IMR-90 (cell line): ENCODE results near the gene TP63. TPM values are rescaled to one million over a fixed set of nuclear protein-coding genes. Genes with fewer than 3 reads are reported as not detected.

ENCODE experiments used
- ATAC-seq: fragments of 200-7000 bp; cut with Tn5 transposase; 2 replicates; pipeline ENCODE4 v1.9.1; 2020; ENCODE audit warnings: low read depth, mild to moderate bottlenecking, moderate library complexity
- BruUV-seq: library from RNA; stranded (reverse); fragments of 400-500 nt; replicated peaks from 2 replicates; lab custom pipeline; 2021; lab: Mats Ljungman, UMichigan
- CTCF ChIA-PET: fragments of 300-600 bp; formaldehyde crosslinking; extraction: SDS; loops from one replicate; lab custom pipeline; 2021; ENCODE audit warnings: antibody characterized with exemption; lab: Yijun Ruan, JAX
- POLR2A ChIA-PET: fragments of 300-600 bp; sonication (Branson Sonifier 250); formaldehyde crosslinking; loops from one replicate; lab custom pipeline; 2022; ENCODE audit warnings: antibody characterized with exemption; ENCODE audit not compliant: unreplicated experiment; lab: Charles Lee
- DNase-seq: peaks from one replicate; pipeline ENCODE4 v3.0.0; 2013
- H2AFZ ChIP-seq: replicated peaks from 2 replicates; pipeline ENCODE3; 2013; ENCODE audit warnings: low read length, mild to moderate bottlenecking; ENCODE audit not compliant: poor library complexity
- H2AK5ac ChIP-seq: 2 replicates; pipeline ENCODE4 v1.6.1; 2013; ENCODE audit warnings: low read depth, low read length, inconsistent platforms
- H2AK9ac ChIP-seq: replicated peaks from 2 replicates; pipeline ENCODE3; 2013; ENCODE audit warnings: mild to moderate bottlenecking, low read depth, low read length, moderate library complexity; ENCODE audit not compliant: poor library complexity
- H2BK120ac ChIP-seq: 2 replicates; pipeline ENCODE4 v1.6.1; 2013; ENCODE audit warnings: low read depth, low read length, inconsistent platforms
- H2BK15ac ChIP-seq: 3 replicates; pipeline ENCODE4 v1.6.1; 2013; ENCODE audit warnings: low read depth, low read length, inconsistent platforms
- H2BK20ac ChIP-seq: 2 replicates; pipeline ENCODE4 v1.6.1; 2013; ENCODE audit warnings: low read depth, mild to moderate bottlenecking, inconsistent platforms, low read length, moderate library complexity
- H2BK5ac ChIP-seq: 2 replicates; pipeline ENCODE4 v1.6.1; 2013; ENCODE audit warnings: mild to moderate bottlenecking, low read depth, low read length, inconsistent platforms; ENCODE audit not compliant: poor library complexity, severe bottlenecking
- H3K14ac ChIP-seq: replicated peaks from 2 replicates; pipeline ENCODE4 v1.6.1; 2013; ENCODE audit warnings: low read depth, low read length, inconsistent platforms
- H3K18ac ChIP-seq: 2 replicates; pipeline ENCODE4 v1.6.1; 2013; ENCODE audit warnings: low read depth, low read length, control low read depth
- H3K23ac ChIP-seq: 2 replicates; pipeline ENCODE4 v1.6.1; 2013; ENCODE audit warnings: low read depth, low read length, inconsistent platforms
- H3K27ac ChIP-seq: 2 replicates; pipeline ENCODE4 v1.5.1; 2013; ENCODE audit warnings: mild to moderate bottlenecking, control low read depth, low read length; ENCODE audit not compliant: insufficient read depth
- H3K27me3 ChIP-seq: 2 replicates; pipeline ENCODE4 v1.6.1; 2013; ENCODE audit warnings: low read length; ENCODE audit not compliant: control insufficient read depth, insufficient read depth
- H3K36me3 ChIP-seq: 2 replicates; pipeline ENCODE4 v1.6.1; 2013; ENCODE audit warnings: low read length, mixed read lengths; ENCODE audit not compliant: control insufficient read depth, insufficient read depth
- H3K4ac ChIP-seq: 2 replicates; pipeline ENCODE4 v1.6.1; 2013; ENCODE audit warnings: low read depth, low read length, inconsistent platforms
- H3K4me1 ChIP-seq: 2 replicates; pipeline ENCODE4 v1.6.1; 2013; ENCODE audit warnings: low read length, mixed read lengths; ENCODE audit not compliant: control insufficient read depth, insufficient read depth
- H3K4me2 ChIP-seq: 2 replicates; pipeline ENCODE4 v1.6.1; 2013; ENCODE audit warnings: low read depth, mild to moderate bottlenecking, control low read depth, low read length, moderate library complexity
- H3K4me3 ChIP-seq: 2 replicates; pipeline ENCODE4 v1.5.1; 2013; ENCODE audit warnings: low read depth, mild to moderate bottlenecking, control low read depth, low read length, moderate library complexity; ENCODE audit not compliant: insufficient read depth
- H3K56ac ChIP-seq: 2 replicates; pipeline ENCODE4 v1.6.1; 2013; ENCODE audit warnings: low read length, inconsistent platforms; ENCODE audit not compliant: insufficient read depth; ENCODE audit errors: extremely low read depth
- H3K79me1 ChIP-seq, 2 experiments: 2 replicates each; pipeline ENCODE4 v1.6.1; 2013; ENCODE audit warnings: low read length in 2 of 2, inconsistent platforms in 1 of 2, low read depth in 1 of 2
- H3K9ac ChIP-seq: 2 replicates; pipeline ENCODE4 v1.6.1; 2013; ENCODE audit warnings: low read depth, low read length, control low read depth
- H3K9me1 ChIP-seq: 2 replicates; pipeline ENCODE4 v1.6.1; 2013; ENCODE audit warnings: low read length, inconsistent platforms; ENCODE audit not compliant: insufficient read depth
- H3K9me3 ChIP-seq: 2 replicates; pipeline ENCODE4 v1.6.1; 2013; ENCODE audit warnings: low read length; ENCODE audit not compliant: control insufficient read depth, insufficient read depth
- H4K20me1 ChIP-seq: 2 replicates; pipeline ENCODE4 v1.6.1; 2013; ENCODE audit warnings: low read length, inconsistent platforms; ENCODE audit not compliant: insufficient read depth
- H4K5ac ChIP-seq: 2 replicates; pipeline ENCODE4 v1.6.1; 2013; ENCODE audit warnings: mild to moderate bottlenecking, low read depth, low read length, control low read depth
- H4K8ac ChIP-seq, 2 experiments: 2 replicates each; pipeline ENCODE4 v1.6.1; 2013; ENCODE audit warnings: low read depth in 2 of 2, low read length in 2 of 2, control low read depth in 1 of 2, inconsistent platforms in 1 of 2
- H4K91ac ChIP-seq: 2 replicates; pipeline ENCODE4 v1.6.1; 2013; ENCODE audit warnings: low read depth, low read length, inconsistent platforms; ENCODE audit not compliant: insufficient read depth
- CEBPB ChIP-seq: IDR thresholded peaks from 2 replicates; pipeline ENCODE4 v1.6.1; 2012; ENCODE audit warnings: low read depth, low read length, improper control_type of control experiment
- CHD1 ChIP-seq: IDR thresholded peaks from 2 replicates; pipeline ENCODE4 v1.6.1; 2012; ENCODE audit warnings: low read depth, low read length, improper control_type of control experiment
- FOS ChIP-seq: fragments of 150-350 bp; IDR thresholded peaks from 2 replicates; pipeline ENCODE4 v1.6.1; 2016; ENCODE audit warnings: low read depth, low read length
- MAFK ChIP-seq: IDR thresholded peaks from 2 replicates; pipeline ENCODE4 v1.6.1; 2012; ENCODE audit warnings: low read depth, low read length, improper control_type of control experiment
- RCOR1 ChIP-seq: IDR thresholded peaks from 2 replicates; pipeline ENCODE4 v1.6.1; 2012; ENCODE audit warnings: mild to moderate bottlenecking, low read length, improper control_type of control experiment; ENCODE audit not compliant: insufficient replicate concordance
- USF2 ChIP-seq: fragments of 150-350 bp; IDR thresholded peaks from 2 replicates; pipeline ENCODE4 v1.6.1; 2017; ENCODE audit warnings: mild to moderate bottlenecking, antibody characterized with exemption, low read length, low read depth
- WGBS, 2 experiments: methylation state at CpG; one replicate each; pipeline versions ENCODE4 v1.1.5 to v1.1.7; 2013; ENCODE audit warnings: missing lambda C conversion rate in 2 of 2; ENCODE audit not compliant: insufficient read length in 1 of 2; ENCODE audit errors: extremely low coverage in 2 of 2; 5-methylcytosine and 5-hydroxymethylcytosine counted together
- dilution Hi-C: fragments of 300-500 bp; cut with HindIII; formaldehyde crosslinking; loops from one replicate; pipeline ENCODE4 v1.14.3; 2018; ENCODE audit warnings: low sequenced_read_pairs; ENCODE audit not compliant: unreplicated experiment
- in situ Hi-C: fragments of 300-500 bp; cut with MboI; formaldehyde crosslinking; loops from 3 replicates; pipeline ENCODE4 v1.14.3; 2019; ENCODE audit warnings: low sequenced_read_pairs, inconsistent platforms, mixed read lengths
- intact Hi-C: fragments of 100-400 bp; cut with micrococcal nuclease; formaldehyde crosslinking; loops from 2 replicates; pipeline ENCODE4 v1.10.0; 2022
- polyA plus RNA-seq, 3 experiments: library from polyadenylated mRNA; depleted of rRNA; stranded (reverse); fragments of >200 nt; gene quantifications; 2 replicates each; pipeline ENCODE4 v1.2.3, GENCODE V29; 2012; ENCODE audit warnings: low replicate concordance in 1 of 3
- total RNA-seq: library from RNA; depleted of rRNA; stranded (reverse); fragments of >200 nt; gene quantifications from 2 replicates; pipeline ENCODE4 v1.2.3, GENCODE V29; 2012

TP63 gene
- total and polyA plus RNA-seq, 2 of the 4 experiments (the other 2 are of a cell fraction): not detected

GRCh38 chr3:189942948-189943347, 311.8 kb downstream of the TP63 start:
- Histone ChIP-seq H2AK5ac (no peak overlapping the region), H3K23ac (no peak overlapping the region), H3K56ac (no peak overlapping the region), H2BK5ac (no peak overlapping the region), H3K9ac (no peak overlapping the region), H4K20me1 (no peaks in the 10 kb centered on the region), H3K79me1 (no peaks in the 10 kb centered on the region), H2BK20ac (no peak overlapping the region), H4K5ac (no peak overlapping the region), H3K18ac (no peak overlapping the region), H2AK9ac (no peak overlapping the region), H3K4me1 (peaks cover under 1% of the 10 kb centered on the region; the same call in 1 of the 2 replicates), H3K4ac (no peak overlapping the region), H3K14ac (0 out of 2 replicates have a peak overlapping the region, but pooled peaks have one; percentile 1), H4K8ac (no peak overlapping the region), H3K27me3 (peaks cover 20% of the 10 kb centered on the region), H3K36me3 (no peaks in the 10 kb centered on the region), H3K27ac (no peak overlapping the region), H3K9me1 (no peaks in the 10 kb centered on the region), H3K4me2 (no peak overlapping the region), H4K91ac (no peak overlapping the region), H2AFZ (no peak overlapping the region), H2BK15ac (no peak overlapping the region), H3K9me3 (no peaks in the 10 kb centered on the region), H3K4me3 (no peak overlapping the region), H2BK120ac (no peak overlapping the region)
- dilution Hi-C loops: no loop called here
- WGBS, 2 experiments: no CpG with 5 or more reads among the region's 3 CpGs
- BruUV-seq: no TSS peak
- intact Hi-C loops: no loop called here
- in situ Hi-C loops: loop anchor here (10.0 kb wide), 2 partner anchors 288 to 678 kb away; no protein-coding TSS in a partner anchor
- ATAC-seq (no peak), DNase-seq (no peak)
- no peak for TF ChIP-seq CHD1
- no peak for TF ChIP-seq USF2
- TF ChIP-seq CEBPB: no peak
- TF ChIP-seq RCOR1: no peak
- no peak for TF ChIP-seq FOS
- no peak for TF ChIP-seq MAFK
- ChIA-PET CTCF (no interaction called here), POLR2A (no interaction called here)
